Upper lobe of left lung (tissue), 4 donors: Measurements from ENCODE around the gene EFNA5.

ENCODE experiments used
- POLR2A ChIP-seq, 4 donors: fragments of 450-650 bp; IDR thresholded peaks; one replicate each; pipeline ENCODE4 v1.5.1; 2016 to 2017; ENCODE audit warnings: antibody characterized with exemption in 4 of 4, mild to moderate bottlenecking in 2 of 4
- POLR2AphosphoS5 ChIP-seq, 2 donors: sonication (generic); formaldehyde crosslinking; IDR thresholded peaks; one replicate each; pipeline ENCODE4 v1.5.1; 2017; ENCODE audit warnings: antibody characterized with exemption in 2 of 2
- TF ChIP-seq, protein P1 (sequence below), 6 experiments: fragments of 450-650 bp in 4 of 6; fragments of 200-600 bp in 2 of 6; sonication (generic) in 2 of 6; IDR thresholded peaks; one replicate each; pipeline ENCODE4 v1.5.1; 2016 to 2019; ENCODE audit warnings: antibody characterized with exemption in 6 of 6

DNA sequence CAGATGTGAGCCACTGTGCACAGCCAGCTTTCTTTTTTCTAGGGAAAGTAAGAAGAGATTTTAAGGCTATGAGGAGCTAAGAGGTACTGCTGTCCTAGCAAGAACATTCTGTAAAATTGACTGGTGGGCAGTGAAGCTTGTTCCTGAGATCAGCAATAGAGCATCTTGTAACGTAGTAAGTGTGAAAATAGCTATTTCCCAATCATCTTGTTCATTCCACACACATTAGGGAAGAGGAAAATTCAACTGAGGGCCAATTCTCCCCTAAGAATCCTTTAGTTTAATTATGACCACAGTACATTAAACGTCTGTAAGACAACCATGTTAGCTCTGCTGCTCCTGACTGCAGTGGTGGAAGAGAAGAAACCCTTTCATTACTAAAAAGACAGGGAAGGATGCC, 246.2 kb downstream of the EFNA5 start:
- no peak for TF ChIP-seq POLR2AphosphoS5 (IDR thresholded peaks at IDR 0.05)
- TF ChIP-seq, protein P1, sequence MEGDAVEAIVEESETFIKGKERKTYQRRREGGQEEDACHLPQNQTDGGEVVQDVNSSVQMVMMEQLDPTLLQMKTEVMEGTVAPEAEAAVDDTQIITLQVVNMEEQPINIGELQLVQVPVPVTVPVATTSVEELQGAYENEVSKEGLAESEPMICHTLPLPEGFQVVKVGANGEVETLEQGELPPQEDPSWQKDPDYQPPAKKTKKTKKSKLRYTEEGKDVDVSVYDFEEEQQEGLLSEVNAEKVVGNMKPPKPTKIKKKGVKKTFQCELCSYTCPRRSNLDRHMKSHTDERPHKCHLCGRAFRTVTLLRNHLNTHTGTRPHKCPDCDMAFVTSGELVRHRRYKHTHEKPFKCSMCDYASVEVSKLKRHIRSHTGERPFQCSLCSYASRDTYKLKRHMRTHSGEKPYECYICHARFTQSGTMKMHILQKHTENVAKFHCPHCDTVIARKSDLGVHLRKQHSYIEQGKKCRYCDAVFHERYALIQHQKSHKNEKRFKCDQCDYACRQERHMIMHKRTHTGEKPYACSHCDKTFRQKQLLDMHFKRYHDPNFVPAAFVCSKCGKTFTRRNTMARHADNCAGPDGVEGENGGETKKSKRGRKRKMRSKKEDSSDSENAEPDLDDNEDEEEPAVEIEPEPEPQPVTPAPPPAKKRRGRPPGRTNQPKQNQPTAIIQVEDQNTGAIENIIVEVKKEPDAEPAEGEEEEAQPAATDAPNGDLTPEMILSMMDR (IDR thresholded peaks at IDR 0.05): no peak
- no peak for TF ChIP-seq POLR2A (IDR thresholded peaks at IDR 0.05)
